Omental fat pad (tissue), 4 donors: Measurements from ENCODE around the gene SFXN5. TPM values are rescaled to one million over a fixed set of nuclear protein-coding genes. Genes with fewer than 3 reads are reported as not detected.

Experiments
- ATAC-seq: fragments of 150-250 bp; one replicate; pipeline ENCODE4 v1.9.1; 2016; ENCODE audit warnings: mild to moderate bottlenecking, moderate library complexity; ENCODE audit not compliant: low FRiP score
- DNase-seq: peaks from one replicate; pipeline ENCODE4 v3.0.0-alpha.2; 2019; ENCODE audit warnings: low spot score
- total RNA-seq, 4 donors: library from RNA; depleted of rRNA; stranded (reverse); fragments of >200 nt; gene quantifications; one replicate each; pipeline ENCODE4 v1.1.0, GENCODE V29; 2016
- TF ChIP-seq, protein P1 (sequence below), 3 donors: fragments of 450-650 bp; IDR thresholded peaks; one replicate each; pipeline ENCODE4 v1.5.1; 2016 to 2017; ENCODE audit warnings: antibody characterized with exemption in 3 of 3, mild to moderate bottlenecking in 3 of 3, moderate library complexity in 2 of 3

SFXN5 gene
- total RNA-seq, 4 donors from 2014 or later: 5.1 to 15.6 (median 9.4) TPM

DNA sequence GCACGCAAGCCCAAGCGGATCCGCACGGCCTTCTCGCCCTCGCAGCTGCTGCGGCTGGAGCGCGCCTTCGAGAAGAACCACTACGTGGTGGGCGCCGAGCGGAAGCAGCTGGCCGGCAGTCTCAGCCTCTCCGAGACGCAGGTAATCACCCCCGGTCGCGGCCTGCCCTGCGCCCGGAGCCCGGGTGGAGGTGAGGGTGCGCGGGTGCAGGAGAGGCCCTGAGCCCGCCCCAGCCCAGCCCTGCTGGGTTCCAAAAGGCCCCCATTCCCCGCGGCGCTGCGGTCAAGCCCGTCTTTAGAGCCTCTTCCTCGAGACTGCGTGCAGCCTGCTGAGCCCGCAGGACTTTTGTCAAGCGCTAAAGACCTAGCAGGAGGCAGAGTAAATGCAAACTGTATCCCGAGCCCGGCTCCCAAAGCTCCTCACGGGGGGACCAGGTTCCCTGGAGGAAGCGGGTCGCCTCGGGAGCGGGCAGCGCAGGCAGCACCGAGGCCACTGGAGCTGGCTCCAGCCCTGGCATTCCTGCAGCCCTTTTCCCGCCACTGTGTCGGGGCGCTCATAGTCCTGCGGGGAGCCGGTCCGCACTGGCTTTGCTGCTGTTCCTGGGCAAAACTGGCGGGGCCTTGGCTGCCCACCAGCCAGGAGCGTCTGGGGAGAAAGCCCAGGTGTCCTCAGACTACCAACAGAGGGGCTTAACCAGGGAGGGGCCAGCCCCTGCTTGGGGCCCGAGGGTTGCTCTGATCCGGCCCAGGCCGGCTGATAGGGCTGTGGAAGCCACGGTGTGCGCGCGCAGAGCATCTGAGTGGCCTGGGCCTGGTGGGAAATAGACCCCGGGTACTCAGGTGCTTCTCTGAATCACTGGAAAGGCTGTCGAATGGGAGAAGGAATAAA, 146.9 kb downstream of the SFXN5 start:
- TF ChIP-seq, protein P1, sequence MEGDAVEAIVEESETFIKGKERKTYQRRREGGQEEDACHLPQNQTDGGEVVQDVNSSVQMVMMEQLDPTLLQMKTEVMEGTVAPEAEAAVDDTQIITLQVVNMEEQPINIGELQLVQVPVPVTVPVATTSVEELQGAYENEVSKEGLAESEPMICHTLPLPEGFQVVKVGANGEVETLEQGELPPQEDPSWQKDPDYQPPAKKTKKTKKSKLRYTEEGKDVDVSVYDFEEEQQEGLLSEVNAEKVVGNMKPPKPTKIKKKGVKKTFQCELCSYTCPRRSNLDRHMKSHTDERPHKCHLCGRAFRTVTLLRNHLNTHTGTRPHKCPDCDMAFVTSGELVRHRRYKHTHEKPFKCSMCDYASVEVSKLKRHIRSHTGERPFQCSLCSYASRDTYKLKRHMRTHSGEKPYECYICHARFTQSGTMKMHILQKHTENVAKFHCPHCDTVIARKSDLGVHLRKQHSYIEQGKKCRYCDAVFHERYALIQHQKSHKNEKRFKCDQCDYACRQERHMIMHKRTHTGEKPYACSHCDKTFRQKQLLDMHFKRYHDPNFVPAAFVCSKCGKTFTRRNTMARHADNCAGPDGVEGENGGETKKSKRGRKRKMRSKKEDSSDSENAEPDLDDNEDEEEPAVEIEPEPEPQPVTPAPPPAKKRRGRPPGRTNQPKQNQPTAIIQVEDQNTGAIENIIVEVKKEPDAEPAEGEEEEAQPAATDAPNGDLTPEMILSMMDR (IDR thresholded peaks at IDR 0.05): no peak
- no peak for DNase-seq
- peak; percentile 14 for ATAC-seq

DNA sequence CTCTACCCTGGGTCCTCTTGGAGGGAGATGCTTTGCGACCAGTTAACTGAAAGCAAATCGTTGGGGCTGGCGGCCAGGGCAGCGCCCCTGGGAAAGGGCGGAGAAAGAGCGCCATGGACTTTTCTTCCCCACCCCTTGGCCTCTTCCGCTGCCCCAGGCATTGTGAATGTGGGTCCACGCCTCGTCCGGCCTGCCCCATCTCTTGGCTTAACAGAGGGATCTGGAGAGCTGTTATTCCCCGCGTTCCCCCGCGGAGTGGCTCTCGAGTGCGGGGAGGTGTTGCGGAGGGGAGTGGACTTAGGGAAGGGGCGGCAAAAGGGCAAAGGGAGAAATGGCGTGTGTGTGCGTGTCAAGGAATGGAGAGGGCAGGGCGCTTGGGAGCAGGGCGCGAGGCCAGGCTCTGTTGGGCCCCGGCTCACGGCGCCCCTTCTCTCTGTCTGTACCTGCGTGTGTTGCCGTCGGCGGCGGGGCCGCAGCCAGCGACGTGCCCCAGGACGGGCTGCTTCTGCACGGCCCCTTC, 147.6 kb downstream of the SFXN5 start:
- TF ChIP-seq, protein P1 (IDR thresholded peaks at IDR 0.05): no peak
- DNase-seq (no peak), ATAC-seq (no peak)

DNA sequence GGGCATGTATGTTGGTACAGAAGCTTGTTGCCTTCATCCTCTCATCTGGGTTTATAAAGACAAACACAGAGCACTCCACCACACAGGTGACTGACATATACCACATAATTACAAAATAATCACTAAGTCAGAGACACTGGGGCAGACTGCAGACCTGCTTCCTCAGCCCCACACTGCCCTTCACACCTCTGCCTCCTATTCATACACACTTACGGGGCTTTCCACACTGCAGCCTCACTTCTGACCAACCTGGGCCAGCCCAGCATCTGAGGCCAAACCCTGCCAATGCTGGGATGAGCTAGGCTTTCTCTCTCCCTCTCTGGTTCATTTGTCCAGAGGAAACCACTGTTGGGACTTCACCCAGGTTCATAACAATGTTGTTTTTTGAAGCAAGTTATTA, 149.7 kb downstream of the SFXN5 start:
- no peak for DNase-seq
- ATAC-seq: no peak

DNA sequence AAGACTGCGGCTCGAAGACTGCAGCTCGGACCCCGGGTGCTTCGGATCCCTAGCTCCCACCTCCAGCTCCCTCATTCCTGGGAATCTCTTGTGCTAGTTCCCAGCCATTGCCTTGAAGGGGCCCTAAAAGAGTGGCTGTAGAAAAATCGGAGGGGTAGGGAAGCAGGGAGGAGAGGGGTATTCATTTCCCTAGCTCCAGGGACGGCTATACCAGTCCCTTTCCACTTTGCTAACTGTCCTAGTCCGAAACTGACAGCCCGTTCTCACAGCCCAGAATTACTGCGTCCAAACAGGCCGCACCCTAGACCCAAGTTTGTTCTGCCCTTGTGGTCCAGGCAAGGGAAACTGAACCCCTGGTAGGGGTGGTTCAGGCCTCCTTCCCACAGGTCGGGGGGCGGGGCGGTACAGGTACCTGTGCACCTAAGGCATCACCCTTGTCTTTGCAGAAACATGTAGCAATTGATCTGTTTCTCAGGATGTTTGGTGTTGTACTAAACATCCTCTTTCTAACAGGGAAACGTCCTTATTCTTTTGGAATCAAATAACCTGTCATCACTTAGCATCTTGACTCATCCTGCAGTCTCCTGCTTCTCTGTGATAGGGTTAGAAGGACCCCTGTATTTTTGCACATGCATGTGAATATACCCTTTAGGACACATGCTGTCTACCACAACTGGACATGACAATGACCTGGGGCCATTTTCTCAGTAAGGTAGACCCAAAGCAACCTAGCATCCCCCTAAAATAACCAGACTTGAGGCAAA, 150.2 kb downstream of the SFXN5 start:
- TF ChIP-seq, protein P1 (IDR thresholded peaks at IDR 0.05): no peak
- ATAC-seq: no peak
- DNase-seq: no peak

More for the DNA sequence above, 149.7 kb downstream of the SFXN5 start:
- TF ChIP-seq, protein P1 (IDR thresholded peaks at IDR 0.05): no peak

DNA sequence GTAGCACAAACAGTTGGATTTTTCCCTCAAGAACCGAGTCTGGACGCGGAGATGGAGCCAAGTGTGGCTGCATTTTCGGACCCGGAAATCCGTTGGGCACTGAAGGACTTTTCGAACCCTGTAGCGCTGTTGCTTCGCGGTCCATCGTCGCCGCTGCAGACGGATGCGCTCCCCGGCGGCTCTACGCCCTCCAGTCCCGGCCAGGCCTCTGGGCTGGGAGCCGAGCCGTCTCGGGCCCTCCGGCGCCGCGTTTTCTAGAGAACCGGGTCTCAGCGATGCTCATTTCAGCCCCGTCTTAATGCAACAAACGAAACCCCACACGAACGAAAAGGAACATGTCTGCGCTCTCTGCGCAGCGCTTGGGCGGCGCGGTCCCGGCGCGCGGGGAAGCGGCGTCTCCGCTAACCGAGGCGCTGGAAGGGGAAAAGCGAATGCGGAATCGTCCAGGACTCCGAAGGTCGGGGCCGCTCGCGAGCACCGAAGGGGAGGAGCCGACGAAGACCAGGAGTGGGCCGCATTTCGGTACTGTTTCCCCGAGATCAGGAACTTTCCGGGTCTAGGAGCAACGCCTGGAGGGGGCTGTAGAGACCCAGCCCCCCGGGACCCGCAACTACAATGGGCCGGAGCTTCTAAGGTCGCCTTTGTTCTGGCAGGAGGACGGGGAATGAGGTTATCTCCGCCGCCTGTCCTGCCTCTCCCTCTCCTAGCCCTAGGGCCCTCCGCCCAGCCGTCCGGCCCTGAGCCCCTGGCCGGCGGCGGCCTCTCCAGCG, 151.0 kb downstream of the SFXN5 start:
- TF ChIP-seq, protein P1 (IDR thresholded peaks at IDR 0.05): no peak
- DNase-seq (no peak), ATAC-seq (no peak)

DNA sequence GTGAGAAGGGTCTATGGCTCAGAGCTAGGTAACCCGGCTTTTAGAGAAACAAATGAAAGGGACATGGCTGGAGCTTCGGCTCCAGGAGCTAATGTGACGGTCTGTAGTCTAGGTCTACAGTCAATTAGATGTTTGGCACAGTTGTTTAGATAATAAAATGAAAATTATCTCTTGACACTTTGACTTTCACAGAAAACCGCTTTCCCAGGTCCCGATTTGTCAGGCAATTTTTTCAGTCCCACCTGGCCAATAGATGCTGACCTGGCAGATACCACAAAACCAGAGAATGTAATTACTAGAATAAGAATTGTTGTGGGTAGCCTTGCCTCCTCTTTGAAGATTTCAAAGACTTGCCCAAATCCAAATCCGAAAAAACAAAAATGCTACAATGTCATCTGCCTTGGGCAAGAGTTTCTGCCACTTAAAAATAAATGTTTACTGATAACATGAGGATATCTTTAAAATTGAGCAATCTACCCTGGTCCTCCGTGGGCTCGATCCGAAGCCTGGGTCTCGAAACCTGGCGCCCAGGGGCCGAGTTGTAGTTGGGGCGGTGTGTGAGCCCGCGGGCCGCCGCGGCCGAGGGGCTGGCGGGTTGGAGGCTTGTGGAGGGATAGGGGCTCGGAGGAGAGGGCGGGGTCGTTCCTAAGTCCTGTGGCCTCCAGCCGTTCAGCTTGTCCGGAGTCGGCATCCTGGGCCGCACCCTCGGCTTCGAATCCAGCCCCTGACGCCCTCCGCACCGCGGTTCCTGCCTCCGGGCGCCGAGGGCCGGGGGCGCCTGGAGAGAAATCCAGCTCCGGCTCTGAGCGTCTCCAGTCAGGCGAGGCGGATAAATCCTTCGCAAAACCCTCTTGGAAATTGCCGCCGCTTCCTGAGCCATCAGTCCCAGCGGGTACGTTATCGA, 151.8 kb downstream of the SFXN5 start:
- TF ChIP-seq, protein P1 (IDR thresholded peaks at IDR 0.05): no peak
- no peak for ATAC-seq
- no peak for DNase-seq
